H9 (cell line): ENCODE data around the gene LRP5. TPM values are rescaled to one million over a fixed set of nuclear protein-coding genes. Genes with fewer than 3 reads are reported as not detected.

Source experiments
- DNase-seq: peaks from one replicate; pipeline ENCODE4 v3.0.0-alpha.2; 2017
- H2AFZ ChIP-seq: one replicate; pipeline ENCODE4 v1.6.1; 2013; ENCODE audit warnings: mild to moderate bottlenecking, low read length, control low read depth, moderate library complexity
- H2AK5ac ChIP-seq: 2 replicates; pipeline ENCODE4 v1.6.1; 2013; ENCODE audit warnings: low read length, control low read depth, mixed read lengths; ENCODE audit not compliant: insufficient read length
- H2BK120ac ChIP-seq: one replicate; pipeline ENCODE4 v1.6.1; 2013; ENCODE audit warnings: low read depth, mild to moderate bottlenecking, low read length, control low read depth, inconsistent platforms; ENCODE audit not compliant: poor library complexity, severe bottlenecking
- H2BK12ac ChIP-seq: 2 replicates; pipeline ENCODE4 v1.6.1; 2013; ENCODE audit warnings: low read length, control low read depth, mixed read lengths, low read depth; ENCODE audit not compliant: insufficient read length
- H2BK15ac ChIP-seq: 2 replicates; pipeline ENCODE4 v1.6.1; 2013; ENCODE audit warnings: low read depth, low read length, control low read depth
- H2BK20ac ChIP-seq: one replicate; pipeline ENCODE4 v1.6.1; 2013; ENCODE audit warnings: low read depth, mild to moderate bottlenecking, low read length, control low read depth, inconsistent platforms; ENCODE audit not compliant: poor library complexity, severe bottlenecking
- H2BK5ac ChIP-seq: 2 replicates; pipeline ENCODE4 v1.6.1; 2013; ENCODE audit warnings: low read length, control low read depth, mixed read lengths; ENCODE audit not compliant: insufficient read length
- H3K14ac ChIP-seq: 2 replicates; pipeline ENCODE4 v1.6.1; 2013; ENCODE audit warnings: low read length, control low read depth; ENCODE audit not compliant: insufficient read depth
- H3K18ac ChIP-seq: 2 replicates; pipeline ENCODE4 v1.6.1; 2013; ENCODE audit warnings: low read depth, mild to moderate bottlenecking, mixed read lengths, low read length, control low read depth; ENCODE audit not compliant: insufficient read length
- H3K23ac ChIP-seq: 2 replicates; pipeline ENCODE4 v1.6.1; 2013; ENCODE audit warnings: low read length, control low read depth, mixed read lengths, low read depth; ENCODE audit not compliant: insufficient read length
- H3K23me2 ChIP-seq: 2 replicates; pipeline ENCODE4 v1.6.1; 2013; ENCODE audit warnings: low read depth, mild to moderate bottlenecking, mixed read lengths, low read length, control low read depth; ENCODE audit not compliant: insufficient read length, poor library complexity, severe bottlenecking
- H3K27ac ChIP-seq: 2 replicates; pipeline ENCODE4 v1.5.1; 2013; ENCODE audit warnings: low read length, control low read depth, mixed read lengths, low read depth; ENCODE audit not compliant: insufficient read length
- H3K27me3 ChIP-seq: 2 replicates; pipeline ENCODE4 v1.6.1; 2013; ENCODE audit warnings: low read length, control low read depth, inconsistent platforms; ENCODE audit not compliant: insufficient read depth
- H3K4ac ChIP-seq: 2 replicates; pipeline ENCODE4 v1.6.1; 2013; ENCODE audit warnings: low read depth, mild to moderate bottlenecking, control low read depth, inconsistent platforms, low read length, moderate library complexity
- H3K4me1 ChIP-seq: 2 replicates; pipeline ENCODE4 v1.6.1; 2013; ENCODE audit warnings: low read length, control low read depth, inconsistent platforms; ENCODE audit not compliant: insufficient read depth
- H3K4me2 ChIP-seq: 2 replicates; pipeline ENCODE4 v1.6.1; 2013; ENCODE audit warnings: low read length, control low read depth, mixed read lengths; ENCODE audit not compliant: insufficient read length, insufficient read depth
- H3K56ac ChIP-seq: 2 replicates; pipeline ENCODE4 v1.6.1; 2013; ENCODE audit warnings: low read depth, mild to moderate bottlenecking, mixed read lengths, low read length, control low read depth; ENCODE audit not compliant: insufficient read length
- H3K79me1 ChIP-seq: 2 replicates; pipeline ENCODE4 v1.6.1; 2013; ENCODE audit warnings: low read depth, mild to moderate bottlenecking, moderate library complexity, low read length, control low read depth, inconsistent platforms; ENCODE audit not compliant: insufficient read depth, poor library complexity, severe bottlenecking
- H3K79me2 ChIP-seq: 2 replicates; pipeline ENCODE4 v1.6.1; 2013; ENCODE audit warnings: low read length, control low read depth, inconsistent platforms; ENCODE audit not compliant: insufficient read depth
- H3K9ac ChIP-seq: 2 replicates; pipeline ENCODE4 v1.6.1; 2013; ENCODE audit warnings: low read length, control low read depth, mixed read lengths; ENCODE audit not compliant: insufficient read length; ENCODE audit errors: extremely low read depth
- H3K9me3 ChIP-seq: one replicate; pipeline ENCODE4 v1.6.1; 2013; ENCODE audit warnings: low read depth, low read length, inconsistent platforms; ENCODE audit not compliant: control insufficient read depth
- H3T11ph ChIP-seq: one replicate; pipeline ENCODE4 v1.6.1; 2013; ENCODE audit warnings: mild to moderate bottlenecking, low read length, control low read depth, inconsistent platforms
- H4K20me1 ChIP-seq: one replicate; pipeline ENCODE4 v1.6.1; 2013; ENCODE audit not compliant: control insufficient read depth, insufficient read length, insufficient read depth
- H4K5ac ChIP-seq: 2 replicates; pipeline ENCODE4 v1.6.1; 2013; ENCODE audit warnings: low read depth, mild to moderate bottlenecking, mixed read lengths, low read length, control low read depth; ENCODE audit not compliant: insufficient read length
- H4K8ac ChIP-seq: replicated peaks from 2 replicates; pipeline ENCODE4 v1.6.1; 2013; ENCODE audit warnings: low read length, control low read depth, mixed read lengths, low read depth; ENCODE audit not compliant: insufficient read length
- H4K91ac ChIP-seq: 2 replicates; pipeline ENCODE4 v1.6.1; 2013; ENCODE audit warnings: low read depth, mild to moderate bottlenecking, moderate library complexity, mixed read lengths, low read length, control low read depth; ENCODE audit not compliant: insufficient read length
- H3K27ac Mint-ChIP-seq, 3 experiments: 2 replicates in 2 of 3; 3 replicates in 1 of 3; pipeline ENCODE4 v1.8.0; 2020 to 2021; ENCODE audit warnings: mixed read lengths in 3 of 3, mild to moderate bottlenecking in 1 of 3, moderate library complexity in 1 of 3
- H3K27me3 Mint-ChIP-seq: 2 replicates; pipeline ENCODE4 v1.8.0; 2021; ENCODE audit warnings: low read depth, mild to moderate bottlenecking, moderate library complexity, mixed read lengths
- H3K36me3 Mint-ChIP-seq, 3 experiments: 2 replicates in 2 of 3; 3 replicates in 1 of 3; pipeline ENCODE4 v1.8.0; 2020 to 2021; ENCODE audit warnings: low read depth in 3 of 3, mixed read lengths in 3 of 3; ENCODE audit not compliant: insufficient read depth in 1 of 3
- H3K4me1 Mint-ChIP-seq, 2 experiments: 2 replicates each; pipeline ENCODE4 v1.8.0; 2020; ENCODE audit warnings: mixed read lengths in 2 of 2
- H3K4me3 Mint-ChIP-seq, 2 experiments: 2 replicates in 1 of 2; 3 replicates in 1 of 2; pipeline ENCODE4 v1.8.0; 2020 to 2021; ENCODE audit warnings: mild to moderate bottlenecking in 2 of 2, mixed read lengths in 2 of 2, moderate library complexity in 1 of 2
- H3K9me3 Mint-ChIP-seq, 2 experiments: 2 replicates in 1 of 2; 3 replicates in 1 of 2; pipeline ENCODE4 v1.8.0; 2020; ENCODE audit warnings: mild to moderate bottlenecking in 2 of 2, mixed read lengths in 2 of 2, moderate library complexity in 1 of 2
- WGBS: extraction: QIAGEN DNeasy Blood & Tissue Kit; methylation state at CpG from one replicate; pipeline ENCODE4 v1.1.7; 2013; ENCODE audit warnings: missing lambda C conversion rate, low lambda C conversion rate, mixed read lengths; ENCODE audit not compliant: insufficient read length; ENCODE audit errors: extremely low coverage; 5-methylcytosine and 5-hydroxymethylcytosine counted together
- total RNA-seq: library from RNA; stranded (reverse); gene quantifications from 2 replicates; pipeline ENCODE4 v1.2.1, GENCODE V29; 2021
- TF ChIP-seq, protein P1 (sequence below): fragments of 200-600 bp; sonication (generic); conservative IDR thresholded peaks from 3 replicates; pipeline ENCODE4 v1.8.0; 2021; ENCODE audit warnings: antibody characterized with exemption, mild to moderate bottlenecking

The LRP5 gene
- total RNA-seq, 1 experiment from 2014 or later: 38.4 TPM

DNA sequence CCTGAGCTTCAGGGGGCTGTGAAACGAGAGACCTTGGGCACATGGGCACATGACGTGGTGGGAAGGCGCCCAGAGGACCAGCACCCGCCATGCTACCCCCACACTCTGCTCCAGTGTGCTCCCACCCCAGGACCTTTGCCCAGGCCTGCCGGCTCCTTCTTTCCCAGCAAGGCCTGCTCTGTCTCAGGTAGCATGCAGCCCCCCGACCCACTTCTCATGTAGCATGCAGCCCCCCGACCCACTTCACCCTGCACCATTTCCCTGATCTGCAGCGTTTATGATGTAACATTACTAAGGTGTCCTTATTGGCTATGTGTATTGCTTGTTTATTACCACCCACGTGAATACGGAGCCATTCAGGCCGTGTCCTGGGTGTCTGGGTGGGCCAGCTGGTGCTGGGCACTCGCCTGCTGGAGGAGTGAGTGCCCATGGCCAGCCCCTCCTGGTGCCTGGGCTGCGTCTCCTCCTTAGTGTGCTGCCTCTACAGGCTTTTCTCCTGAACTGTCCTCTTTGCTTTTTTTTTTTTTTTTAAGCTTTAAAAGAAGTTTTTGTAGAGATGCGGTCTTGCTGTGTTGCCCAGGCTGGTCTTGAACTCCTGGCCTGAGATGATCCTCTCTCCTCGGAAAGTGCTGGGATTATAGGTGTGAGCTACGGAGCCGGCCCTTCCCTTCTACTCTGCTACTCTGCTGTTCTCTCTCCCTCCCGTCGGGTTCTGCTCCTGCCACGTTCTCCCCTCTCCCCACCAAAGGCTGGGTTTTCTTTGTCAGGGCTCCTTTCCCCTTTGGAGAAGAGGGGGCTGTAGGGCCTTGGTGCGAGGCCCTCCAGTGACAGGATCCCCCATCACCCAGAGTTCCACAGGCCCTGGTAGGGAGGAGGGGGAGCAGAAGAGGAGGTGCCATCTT is 29.4 kb downstream of the LRP5 start:
- Mint-ChIP-seq H3K4me1 (peaks cover 51 to 62% of the 10 kb centered on the region in 2 experiments), H3K27ac (peak overlapping the region; percentile 88 to 99 (median 94); a peak in 5 of 7 replicates), H3K36me3 (peaks cover 6 to 11% (median 8%) of the 10 kb centered on the region in 3 experiments; a peak in 6 of 7 replicates), H3K4me3 (no peak overlapping the region), H3K9me3 (0 out of 5 replicates have a peak, but pooled peaks cover 0 to 4% of the 10 kb centered on the region in 2 experiments), H3K27me3 (no peaks in the 10 kb centered on the region)
- H2BK12ac ChIP-seq: no peak overlapping the region
- no peak overlapping the region for H2BK20ac ChIP-seq
- H3K79me1 ChIP-seq: no peaks in the 10 kb centered on the region
- H3T11ph ChIP-seq: no peak overlapping the region
- H3K4me1 ChIP-seq: peaks cover 2% of the 10 kb centered on the region; the same call in 1 of the 2 replicates
- H4K8ac ChIP-seq: no peak overlapping the region
- no peaks in the 10 kb centered on the region for H3K9me3 ChIP-seq
- no peak overlapping the region for H2BK5ac ChIP-seq
- no peaks in the 10 kb centered on the region for H3K23me2 ChIP-seq
- no CpG with 5 or more reads among the region's 21 CpGs for WGBS
- H2AFZ ChIP-seq: no peak overlapping the region
- no peak overlapping the region for H3K4ac ChIP-seq
- no peak overlapping the region for H2AK5ac ChIP-seq
- no peak overlapping the region for H4K5ac ChIP-seq
- no peaks in the 10 kb centered on the region for H3K27me3 ChIP-seq
- no peak overlapping the region for H3K27ac ChIP-seq
- H4K91ac ChIP-seq: no peak overlapping the region
- no peak overlapping the region for H2BK120ac ChIP-seq
- DNase-seq: no peak
- peak overlapping the region; percentile 62 for H3K14ac ChIP-seq
- no peak overlapping the region for H2BK15ac ChIP-seq
- H3K18ac ChIP-seq: peak overlapping the region; percentile 63
- peaks cover 2% of the 10 kb centered on the region; the same call in 1 of the 2 replicates for H3K79me2 ChIP-seq
- H3K9ac ChIP-seq: no peak overlapping the region
- H3K23ac ChIP-seq: no peak overlapping the region
- TF ChIP-seq, protein P1, sequence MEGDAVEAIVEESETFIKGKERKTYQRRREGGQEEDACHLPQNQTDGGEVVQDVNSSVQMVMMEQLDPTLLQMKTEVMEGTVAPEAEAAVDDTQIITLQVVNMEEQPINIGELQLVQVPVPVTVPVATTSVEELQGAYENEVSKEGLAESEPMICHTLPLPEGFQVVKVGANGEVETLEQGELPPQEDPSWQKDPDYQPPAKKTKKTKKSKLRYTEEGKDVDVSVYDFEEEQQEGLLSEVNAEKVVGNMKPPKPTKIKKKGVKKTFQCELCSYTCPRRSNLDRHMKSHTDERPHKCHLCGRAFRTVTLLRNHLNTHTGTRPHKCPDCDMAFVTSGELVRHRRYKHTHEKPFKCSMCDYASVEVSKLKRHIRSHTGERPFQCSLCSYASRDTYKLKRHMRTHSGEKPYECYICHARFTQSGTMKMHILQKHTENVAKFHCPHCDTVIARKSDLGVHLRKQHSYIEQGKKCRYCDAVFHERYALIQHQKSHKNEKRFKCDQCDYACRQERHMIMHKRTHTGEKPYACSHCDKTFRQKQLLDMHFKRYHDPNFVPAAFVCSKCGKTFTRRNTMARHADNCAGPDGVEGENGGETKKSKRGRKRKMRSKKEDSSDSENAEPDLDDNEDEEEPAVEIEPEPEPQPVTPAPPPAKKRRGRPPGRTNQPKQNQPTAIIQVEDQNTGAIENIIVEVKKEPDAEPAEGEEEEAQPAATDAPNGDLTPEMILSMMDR: no peak
- H3K4me2 ChIP-seq: no peak overlapping the region
- H3K56ac ChIP-seq: no peak overlapping the region
- H4K20me1 ChIP-seq: no peaks in the 10 kb centered on the region
